HG02938 (cell line): ENCODE measurements around the gene ACY1.

Source experiments
- ATAC-seq: cut with Tn5 transposase; IDR thresholded peaks from one replicate; pipeline ENCODE4 v1.9.1; 2021; ENCODE audit warnings: mild to moderate bottlenecking, moderate library complexity; ENCODE audit not compliant: unreplicated experiment

The ACY1 gene

GRCh38 chr3:52004163-52004787, 20.9 kb downstream of the ACY1 start:
- ATAC-seq, result no peak

- ATAC-seq, result no peak
Measured at GRCh38 chr3:52004906-52005395, 21.6 kb downstream of the ACY1 start.

- ATAC-seq, result no peak
Measured at GRCh38 chr3:52005571-52005986, 22.2 kb downstream of the ACY1 start.

- no peak for ATAC-seq
Measured at GRCh38 chr3:52006017-52006819, 22.9 kb downstream of the ACY1 start.

GRCh38 chr3:52006820-52007133, 23.4 kb downstream of the ACY1 start:
- no peak for ATAC-seq

GRCh38 chr3:52007291-52007690, 24.0 kb downstream of the ACY1 start:
- no peak for ATAC-seq

GRCh38 chr3:52010431-52010830, 27.1 kb downstream of the ACY1 start:
- no peak for ATAC-seq

- ATAC-seq, result no peak
Measured at GRCh38 chr3:52012699-52013098, 29.4 kb downstream of the ACY1 start.

- no peak for ATAC-seq
Measured at GRCh38 chr3:52013802-52014598, 30.7 kb downstream of the ACY1 start.

GRCh38 chr3:52014613-52015012, 31.3 kb downstream of the ACY1 start:
- ATAC-seq, result no peak

GRCh38 chr3:52015438-52016228, 32.3 kb downstream of the ACY1 start:
- no peak for ATAC-seq

- no peak for ATAC-seq
Measured at GRCh38 chr3:52017586-52017985, 34.3 kb downstream of the ACY1 start.

- ATAC-seq, result no peak
Measured at GRCh38 chr3:52018319-52019000, 35.1 kb downstream of the ACY1 start.

GRCh38 chr3:52019352-52020080, 36.2 kb downstream of the ACY1 start:
- no peak for ATAC-seq

- ATAC-seq, result no peak
Measured at GRCh38 chr3:52020796-52021195, 37.5 kb downstream of the ACY1 start.

GRCh38 chr3:52021489-52022268, 38.3 kb downstream of the ACY1 start:
- ATAC-seq, result no peak

GRCh38 chr3:52022323-52023100, 39.2 kb downstream of the ACY1 start:
- no peak for ATAC-seq

- ATAC-seq, result no peak
Measured at GRCh38 chr3:52023101-52023770, 39.9 kb downstream of the ACY1 start.
